ENCODE measurements around the gene MAGEA10.

DNA sequence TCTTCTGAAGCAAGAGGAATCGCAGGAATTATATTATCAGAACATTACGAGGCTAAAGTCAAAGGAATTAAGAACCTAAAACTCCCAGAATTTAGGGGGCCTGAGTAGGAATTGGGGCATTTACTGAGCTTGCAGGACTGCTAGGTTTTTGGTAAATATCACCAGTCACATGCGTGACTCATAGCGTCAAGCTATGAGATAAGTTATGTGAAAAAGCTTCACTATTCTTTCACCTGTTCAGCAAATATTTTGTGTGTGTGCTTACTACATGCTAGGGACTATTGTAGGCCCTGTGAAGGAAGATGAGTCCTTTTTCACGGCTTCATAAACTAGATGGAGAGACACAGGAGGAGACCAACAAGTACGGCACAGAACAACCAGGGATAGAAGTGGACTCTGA lies 52.2 kb downstream of the MAGEA10 start:
- TF ChIP-seq, protein P1, sequence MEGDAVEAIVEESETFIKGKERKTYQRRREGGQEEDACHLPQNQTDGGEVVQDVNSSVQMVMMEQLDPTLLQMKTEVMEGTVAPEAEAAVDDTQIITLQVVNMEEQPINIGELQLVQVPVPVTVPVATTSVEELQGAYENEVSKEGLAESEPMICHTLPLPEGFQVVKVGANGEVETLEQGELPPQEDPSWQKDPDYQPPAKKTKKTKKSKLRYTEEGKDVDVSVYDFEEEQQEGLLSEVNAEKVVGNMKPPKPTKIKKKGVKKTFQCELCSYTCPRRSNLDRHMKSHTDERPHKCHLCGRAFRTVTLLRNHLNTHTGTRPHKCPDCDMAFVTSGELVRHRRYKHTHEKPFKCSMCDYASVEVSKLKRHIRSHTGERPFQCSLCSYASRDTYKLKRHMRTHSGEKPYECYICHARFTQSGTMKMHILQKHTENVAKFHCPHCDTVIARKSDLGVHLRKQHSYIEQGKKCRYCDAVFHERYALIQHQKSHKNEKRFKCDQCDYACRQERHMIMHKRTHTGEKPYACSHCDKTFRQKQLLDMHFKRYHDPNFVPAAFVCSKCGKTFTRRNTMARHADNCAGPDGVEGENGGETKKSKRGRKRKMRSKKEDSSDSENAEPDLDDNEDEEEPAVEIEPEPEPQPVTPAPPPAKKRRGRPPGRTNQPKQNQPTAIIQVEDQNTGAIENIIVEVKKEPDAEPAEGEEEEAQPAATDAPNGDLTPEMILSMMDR (IDR thresholded peaks at IDR 0.05), result no peak
- no peak for TF ChIP-seq EZH2 (IDR thresholded peaks at IDR 0.05; ENCODE audit: borderline replicate concordance, insufficient read depth, low read depth, low read length, poor library complexity, severe bottlenecking)

Measured in B cell (primary cell).